GM11168 (cell line): ENCODE data around the gene EFHC2.

Experiments used
- in situ Hi-C: fragments of 300-500 bp; cut with MboI; formaldehyde crosslinking; loops from one replicate; pipeline ENCODE4 v1.12.0; 2022; ENCODE audit warnings: low sequenced_read_pairs; ENCODE audit not compliant: unreplicated experiment

EFHC2 gene

GRCh38 chrX:44157858-44158257 lies 185.6 kb downstream of the EFHC2 start:
- in situ Hi-C loops: no loop called here

GRCh38 chrX:44157283-44157682 lies 186.2 kb downstream of the EFHC2 start:
- in situ Hi-C loops: no loop called here

GRCh38 chrX:44156726-44157125 lies 186.7 kb downstream of the EFHC2 start:
- in situ Hi-C loops: no loop called here

GRCh38 chrX:44155126-44155525 lies 188.3 kb downstream of the EFHC2 start:
- in situ Hi-C loops: no loop called here

GRCh38 chrX:44152852-44153251 lies 190.6 kb downstream of the EFHC2 start:
- in situ Hi-C loops: no loop called here

- in situ Hi-C loops: no loop called here
Observed at GRCh38 chrX:44147130-44147529, 196.3 kb downstream of the EFHC2 start.

GRCh38 chrX:44144177-44144945 lies 199.1 kb downstream of the EFHC2 start:
- in situ Hi-C loops: no loop called here

GRCh38 chrX:44143061-44143602 lies 200.3 kb downstream of the EFHC2 start:
- in situ Hi-C loops: no loop called here

GRCh38 chrX:44130189-44130588 lies 213.3 kb downstream of the EFHC2 start:
- in situ Hi-C loops: no loop called here

- in situ Hi-C loops: no loop called here
Observed at GRCh38 chrX:44113337-44113736, 230.1 kb downstream of the EFHC2 start.

GRCh38 chrX:44106864-44107263 lies 236.6 kb downstream of the EFHC2 start:
- in situ Hi-C loops: no loop called here

- in situ Hi-C loops: no loop called here
Observed at GRCh38 chrX:44105228-44105913, 238.1 kb downstream of the EFHC2 start.

GRCh38 chrX:44104699-44105098 lies 238.8 kb downstream of the EFHC2 start:
- in situ Hi-C loops: no loop called here

GRCh38 chrX:44101281-44101680 lies 242.2 kb downstream of the EFHC2 start:
- in situ Hi-C loops: no loop called here

GRCh38 chrX:44099366-44099765 lies 244.1 kb downstream of the EFHC2 start:
- in situ Hi-C loops: no loop called here
